ENCODE results near the gene ST3GAL2.

The ST3GAL2 gene

DNA sequence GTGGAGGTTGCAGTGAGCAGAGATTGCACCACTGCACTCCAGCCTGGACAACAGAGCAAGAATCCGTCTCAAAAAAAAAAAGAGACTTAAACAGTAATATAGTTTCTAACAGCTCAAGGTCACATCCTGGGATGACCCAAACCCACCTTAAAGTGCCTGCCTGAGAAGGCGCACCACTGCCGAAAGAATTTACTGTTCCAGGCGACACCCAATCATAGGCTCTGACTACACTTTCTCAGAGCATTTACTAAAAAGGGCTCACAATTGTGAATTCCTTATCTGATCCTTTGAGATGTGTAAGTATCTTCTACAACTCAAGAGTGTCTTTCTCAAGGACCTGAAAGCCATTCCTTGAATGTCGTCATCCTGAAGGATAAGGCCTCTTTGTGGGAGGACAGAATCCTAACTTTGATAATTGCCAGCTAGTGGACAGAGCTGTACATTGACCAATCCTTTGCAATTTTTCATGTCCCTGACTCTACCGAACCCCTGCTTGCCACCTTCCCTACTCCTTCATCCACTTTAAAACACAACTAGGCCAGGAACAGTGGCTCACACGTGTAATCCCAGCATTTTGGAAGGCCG is 2.6 kb upstream of the ST3GAL2 start:
- H3K27ac ChIP-seq: no peak overlapping the region
- no peak for DNase-seq (ENCODE audit: low read depth, low spot score)

GRCh38 chr16:70440009-70440692 is 1.3 kb upstream of the ST3GAL2 start:
- H3K27ac ChIP-seq: no peak overlapping the region

GRCh38 chr16:70438585-70438968 is 323 bp downstream of the ST3GAL2 start:
- no peak for DNase-seq (ENCODE audit: low read depth, low spot score)
- H3K27ac ChIP-seq: no peak overlapping the region

More at GRCh38 chr16:70440009-70440692, 1.3 kb upstream of the ST3GAL2 start:
- no peak for DNase-seq (ENCODE audit: low read depth, low spot score)

DNA sequence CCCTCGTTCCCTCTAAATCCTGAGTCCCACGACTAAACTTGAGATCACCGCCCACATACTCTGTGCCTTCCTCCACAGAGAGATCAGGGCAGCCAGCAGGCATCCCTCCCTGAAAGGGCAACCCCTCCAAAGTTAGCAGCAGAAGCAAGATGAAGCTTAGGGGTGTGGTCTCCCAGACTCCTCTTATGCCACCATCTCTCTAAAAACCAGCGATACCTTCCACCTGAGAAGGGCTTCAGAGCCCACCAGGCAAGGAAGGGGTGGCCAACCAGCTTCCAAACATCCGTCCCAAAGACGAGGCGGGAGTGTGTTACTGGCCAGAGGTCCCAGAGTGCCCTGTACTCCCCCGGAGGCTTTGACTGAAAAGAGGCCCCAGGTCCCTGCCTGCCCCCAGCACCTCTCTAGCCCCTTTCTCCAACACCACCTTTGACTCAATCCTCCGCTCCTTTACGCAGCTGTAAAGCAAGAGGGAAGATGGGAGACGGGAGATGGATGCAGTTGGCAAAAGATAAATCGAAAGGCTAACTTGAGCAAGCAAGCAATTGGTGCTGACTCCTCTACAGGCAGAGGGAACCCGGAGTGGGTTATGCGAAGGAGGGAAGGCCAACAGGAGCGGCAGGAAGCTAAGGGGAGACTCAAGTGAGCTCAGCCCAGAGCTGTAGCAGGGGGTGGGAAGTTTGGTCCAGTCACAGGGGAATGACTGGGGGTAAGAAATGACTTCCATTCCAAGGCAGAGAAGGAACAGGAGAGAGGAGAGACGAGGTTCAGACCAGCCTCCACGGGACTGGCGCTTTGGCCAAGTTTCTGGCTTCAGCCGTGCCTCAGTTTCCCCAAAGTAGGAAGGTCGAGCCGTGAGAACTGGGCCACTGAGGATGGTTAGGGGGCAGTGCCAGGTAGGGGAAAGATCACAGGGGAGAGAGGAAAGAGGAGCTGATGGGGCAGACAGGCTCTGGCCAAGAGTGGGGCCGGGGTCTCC is 1.0 kb downstream of the ST3GAL2 start:
- no peak for DNase-seq (ENCODE audit: low read depth, low spot score)
- H3K27ac ChIP-seq: no peak overlapping the region

DNA sequence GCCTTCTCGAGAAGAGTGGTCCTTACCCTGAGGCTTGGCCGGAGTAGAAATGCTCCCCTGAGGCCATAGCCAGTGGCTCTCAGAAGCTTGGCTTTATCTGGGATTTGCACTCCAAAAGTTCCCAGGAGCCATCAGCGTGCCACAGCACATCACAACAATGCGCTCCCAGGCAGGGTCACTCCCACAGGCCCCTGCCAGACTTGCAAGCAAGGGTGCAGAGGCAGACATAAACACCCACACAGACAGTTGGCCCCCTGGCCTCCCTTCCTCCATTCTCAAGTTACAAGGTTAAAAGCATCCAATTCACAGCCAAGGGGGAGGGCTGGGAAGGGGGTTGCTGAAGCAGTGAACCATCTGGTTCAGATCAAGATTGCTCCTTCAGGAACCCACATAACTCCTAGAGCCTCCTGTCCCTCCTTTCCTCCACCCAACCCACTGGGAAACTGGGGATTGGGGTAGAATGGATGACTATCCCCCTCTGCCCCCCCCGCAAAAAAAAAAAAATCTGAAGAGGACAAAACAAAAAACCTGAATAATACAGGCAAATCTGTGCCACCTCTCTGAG is 1.8 kb downstream of the ST3GAL2 start:
- DNase-seq (ENCODE audit: low read depth, low spot score): no peak
- H3K27ac ChIP-seq: no peak overlapping the region

DNA sequence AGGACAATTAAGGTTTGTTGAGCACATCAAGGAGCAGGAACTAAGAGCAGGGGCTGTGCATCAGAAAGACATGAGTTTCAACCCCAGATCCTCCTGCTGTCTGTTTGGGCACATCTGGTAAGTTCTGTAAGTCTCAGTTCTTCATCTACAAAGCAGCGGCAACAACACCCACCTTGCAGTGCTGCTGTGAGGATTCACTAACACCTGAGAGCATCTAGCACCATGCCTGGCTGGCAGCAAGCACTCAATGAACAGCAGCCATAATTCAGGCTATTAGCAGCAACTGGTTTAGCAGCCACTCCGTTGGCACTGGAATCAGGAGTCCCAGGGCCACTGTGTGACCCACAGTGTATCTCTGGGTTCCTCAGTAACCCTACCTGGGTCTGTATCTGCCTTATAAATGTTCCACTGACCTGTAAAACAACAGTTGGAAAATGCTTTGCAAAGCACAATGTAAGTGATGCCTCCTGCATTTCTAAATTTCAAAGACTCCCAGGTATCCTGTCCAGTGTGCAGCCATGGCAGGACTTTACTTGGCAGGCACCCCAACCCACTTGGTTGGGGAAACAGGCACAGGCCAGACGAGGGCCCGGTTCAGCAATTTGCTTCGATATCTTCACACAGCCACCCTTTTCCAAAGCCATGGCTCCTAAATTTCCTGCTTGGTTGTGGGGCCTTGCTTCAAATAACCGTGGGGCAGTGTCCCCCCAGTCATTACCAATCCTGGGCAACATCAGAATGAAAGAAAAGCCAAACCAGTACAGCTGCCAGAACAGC is 4.2 kb downstream of the ST3GAL2 start:
- no peak overlapping the region for H3K27ac ChIP-seq
- DNase-seq (ENCODE audit: low read depth, low spot score): no peak

- H3K27ac ChIP-seq: no peak overlapping the region
- no peak for DNase-seq (ENCODE audit: low read depth, low spot score)
Observed at GRCh38 chr16:70433458-70434103, 5.3 kb downstream of the ST3GAL2 start.

- H3K27ac ChIP-seq: no peak overlapping the region
- no peak for DNase-seq (ENCODE audit: low read depth, low spot score)
Observed at GRCh38 chr16:70432723-70433457, 6.0 kb downstream of the ST3GAL2 start.

DNA sequence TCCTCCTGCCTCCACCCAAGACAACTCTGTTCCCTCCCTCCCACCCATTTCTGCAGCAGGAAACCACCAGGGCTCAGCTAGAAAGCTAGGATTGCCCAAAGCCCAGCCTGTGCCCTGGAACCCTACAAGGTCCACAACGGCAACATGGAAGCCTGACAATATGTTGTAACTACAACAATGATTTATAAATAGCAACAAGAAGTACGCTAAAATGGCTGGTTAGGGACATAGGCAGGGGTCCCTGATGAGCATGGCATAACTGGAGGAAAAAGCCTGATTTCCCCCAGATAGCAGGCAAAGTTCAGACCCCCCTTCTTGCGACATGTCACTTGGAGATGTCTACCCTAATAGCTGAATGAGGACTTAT is 6.6 kb downstream of the ST3GAL2 start:
- no peak overlapping the region for H3K27ac ChIP-seq
- no peak for DNase-seq (ENCODE audit: low read depth, low spot score)

GRCh38 chr16:70430667-70431536 is 8.0 kb downstream of the ST3GAL2 start:
- DNase-seq (ENCODE audit: low read depth, low spot score): no peak
- no peak overlapping the region for H3K27ac ChIP-seq

- no peak overlapping the region for H3K27ac ChIP-seq
- DNase-seq (ENCODE audit: low read depth, low spot score): no peak
Observed at GRCh38 chr16:70429888-70430666, 8.8 kb downstream of the ST3GAL2 start.

- H3K27ac ChIP-seq: no peak overlapping the region
- DNase-seq (ENCODE audit: low read depth, low spot score): peak; percentile 48
Observed at GRCh38 chr16:70428178-70428998, 10.5 kb downstream of the ST3GAL2 start.

DNA sequence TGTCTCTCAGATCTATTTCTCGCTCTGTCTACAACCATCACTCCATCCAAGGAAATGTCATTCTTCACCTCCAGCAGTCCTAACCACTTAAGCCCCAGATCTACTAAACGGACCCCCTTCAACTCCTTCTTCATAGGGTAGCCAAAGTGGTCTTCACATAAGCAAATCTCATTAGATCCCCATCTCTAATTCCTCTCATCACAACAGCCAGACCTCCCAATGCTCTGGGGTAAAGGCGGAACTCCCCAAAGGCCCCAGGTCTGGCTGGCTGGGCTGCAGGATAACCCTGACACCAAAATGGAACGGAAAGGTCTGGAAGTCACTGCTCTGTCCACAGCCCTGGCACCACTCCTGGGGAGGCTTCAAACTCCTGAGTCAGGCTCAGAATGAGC is 11.1 kb downstream of the ST3GAL2 start:
- no peak overlapping the region for H3K27ac ChIP-seq
- no peak for DNase-seq (ENCODE audit: low read depth, low spot score)

- H3K27ac ChIP-seq: no peak overlapping the region
Observed at GRCh38 chr16:70422543-70422942, 16.4 kb downstream of the ST3GAL2 start.

DNA sequence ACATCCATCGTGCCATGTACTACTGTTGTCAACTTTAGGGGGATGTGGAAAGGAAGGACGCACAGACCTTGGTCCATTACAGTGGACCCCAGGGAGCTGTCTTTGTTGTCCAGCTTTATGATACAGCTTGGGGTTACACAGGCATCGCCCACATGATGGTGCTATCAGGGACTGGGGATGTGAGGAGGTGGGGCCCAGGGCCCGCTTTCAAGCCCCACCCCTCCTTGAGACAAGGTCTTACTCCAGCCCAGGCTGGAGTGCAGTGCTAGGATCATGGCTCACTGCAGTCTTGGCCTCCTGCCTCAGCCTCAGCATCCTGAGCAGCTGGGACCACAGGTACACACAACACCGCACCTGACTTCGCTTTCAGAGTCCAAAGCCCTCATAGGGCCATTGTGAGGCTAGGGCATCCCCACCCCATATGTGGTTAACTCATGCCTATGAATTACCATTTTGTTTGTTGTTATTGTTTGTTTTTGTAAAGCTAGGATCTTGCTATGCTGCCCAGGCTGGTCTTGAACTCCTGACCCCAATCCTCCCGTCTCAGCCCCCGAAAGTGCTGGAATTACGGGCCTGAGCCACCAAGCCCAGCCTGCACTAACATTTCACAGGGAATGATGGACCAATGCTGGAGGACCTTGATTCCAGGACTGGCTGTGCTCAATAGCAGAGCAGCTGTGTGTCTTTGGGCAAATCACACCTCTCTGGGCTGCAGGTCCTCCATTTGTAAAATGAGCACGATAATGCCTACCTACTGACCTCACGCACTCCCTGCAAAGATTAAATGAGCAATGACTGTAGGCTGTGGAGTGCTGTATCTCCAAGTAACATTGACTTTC is 17.2 kb downstream of the ST3GAL2 start:
- no peak overlapping the region for H3K27ac ChIP-seq
- DNase-seq (ENCODE audit: low read depth, low spot score): no peak

More at GRCh38 chr16:70422543-70422942, 16.4 kb downstream of the ST3GAL2 start:
- no peak for DNase-seq (ENCODE audit: low read depth, low spot score)
